Upper lobe of right lung (tissue), 1 donor: ENCODE data around the gene PAX1. TPM values are rescaled to one million over a fixed set of nuclear protein-coding genes. Genes with fewer than 3 reads are reported as not detected.

Source experiments
- ATAC-seq: fragments of 200-7000 bp; cut with Tn5 transposase; one replicate; pipeline ENCODE4 v1.9.1; 2020; ENCODE audit warnings: mild to moderate bottlenecking, moderate library complexity
- DNase-seq: peaks from one replicate; pipeline ENCODE4 v3.0.0-alpha.2; 2020
- H3K27ac ChIP-seq: fragments of 200-600 bp; one replicate; pipeline ENCODE4 v1.8.0; 2022
- H3K27me3 ChIP-seq: fragments of 200-600 bp; one replicate; pipeline ENCODE4 v1.8.0; 2022; ENCODE audit warnings: mild to moderate bottlenecking
- H3K36me3 ChIP-seq: fragments of 200-600 bp; one replicate; pipeline ENCODE4 v1.8.0; 2022
- H3K4me1 ChIP-seq: fragments of 200-600 bp; one replicate; pipeline ENCODE4 v1.8.0; 2022
- H3K4me3 ChIP-seq: fragments of 200-600 bp; one replicate; pipeline ENCODE4 v1.8.0; 2022; ENCODE audit warnings: mild to moderate bottlenecking
- H3K9me3 ChIP-seq: fragments of 200-600 bp; one replicate; pipeline ENCODE4 v1.8.0; 2022
- intact Hi-C: fragments of 100-400 bp; cut with DNase I; formaldehyde crosslinking; loops from one replicate; pipeline ENCODE4 v1.11.0; 2022
- total RNA-seq: library from RNA; stranded (reverse); fragmentation: NEBNext Ultra II Directional; extraction: Animal tissue kit (Norgen Biotek cat#: 25700); gene quantifications from one replicate; pipeline ENCODE4 v1.2.1, GENCODE V29; 2021
- TF ChIP-seq, protein P1 (sequence below): fragments of 200-600 bp; IDR thresholded peaks from one replicate; pipeline ENCODE4 v1.8.0; 2022; ENCODE audit warnings: antibody characterized with exemption
- donor health status: DM: no; HTN: yes; CAD: no; lungs with severe emphysema.

Gene PAX1
- total RNA-seq, 1 donor from 2014 or later = not detected

GRCh38 chr20:21725892-21726291 lies 20.4 kb downstream of the PAX1 start:
- intact Hi-C loops = no loop called here
- H3K27ac ChIP-seq = no peak overlapping the region
- no peaks in the 10 kb centered on the region for H3K36me3 ChIP-seq
- no peak for DNase-seq
- H3K4me1 ChIP-seq = no peaks in the 10 kb centered on the region
- no peaks in the 10 kb centered on the region for H3K27me3 ChIP-seq
- peak; percentile 67 for ATAC-seq
- no peaks in the 10 kb centered on the region for H3K9me3 ChIP-seq
- TF ChIP-seq, protein P1, sequence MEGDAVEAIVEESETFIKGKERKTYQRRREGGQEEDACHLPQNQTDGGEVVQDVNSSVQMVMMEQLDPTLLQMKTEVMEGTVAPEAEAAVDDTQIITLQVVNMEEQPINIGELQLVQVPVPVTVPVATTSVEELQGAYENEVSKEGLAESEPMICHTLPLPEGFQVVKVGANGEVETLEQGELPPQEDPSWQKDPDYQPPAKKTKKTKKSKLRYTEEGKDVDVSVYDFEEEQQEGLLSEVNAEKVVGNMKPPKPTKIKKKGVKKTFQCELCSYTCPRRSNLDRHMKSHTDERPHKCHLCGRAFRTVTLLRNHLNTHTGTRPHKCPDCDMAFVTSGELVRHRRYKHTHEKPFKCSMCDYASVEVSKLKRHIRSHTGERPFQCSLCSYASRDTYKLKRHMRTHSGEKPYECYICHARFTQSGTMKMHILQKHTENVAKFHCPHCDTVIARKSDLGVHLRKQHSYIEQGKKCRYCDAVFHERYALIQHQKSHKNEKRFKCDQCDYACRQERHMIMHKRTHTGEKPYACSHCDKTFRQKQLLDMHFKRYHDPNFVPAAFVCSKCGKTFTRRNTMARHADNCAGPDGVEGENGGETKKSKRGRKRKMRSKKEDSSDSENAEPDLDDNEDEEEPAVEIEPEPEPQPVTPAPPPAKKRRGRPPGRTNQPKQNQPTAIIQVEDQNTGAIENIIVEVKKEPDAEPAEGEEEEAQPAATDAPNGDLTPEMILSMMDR = no peak
- H3K4me3 ChIP-seq = no peak overlapping the region

DNA sequence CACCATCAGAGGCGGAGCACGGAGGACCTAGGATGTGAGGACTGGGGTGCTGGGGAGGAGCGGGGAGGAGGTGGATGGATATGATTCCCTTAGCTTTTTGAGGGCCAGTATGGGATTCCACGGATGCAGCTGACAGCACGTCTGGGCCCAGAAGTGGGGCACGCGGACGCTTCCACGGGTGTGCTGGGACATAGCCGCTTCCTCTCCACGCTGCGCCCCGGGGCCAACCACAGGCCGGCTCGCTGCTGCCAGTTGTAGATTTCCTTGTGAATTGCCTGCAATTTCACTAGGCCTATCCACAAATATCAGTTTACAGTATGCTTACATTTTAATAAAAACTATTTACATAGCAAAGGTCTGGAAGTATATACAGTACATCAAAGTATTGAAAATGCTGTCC lies 23.9 kb downstream of the PAX1 start:
- Histone ChIP-seq H3K4me1 (no peaks in the 10 kb centered on the region), H3K36me3 (no peaks in the 10 kb centered on the region), H3K27me3 (no peaks in the 10 kb centered on the region), H3K27ac (no peak overlapping the region), H3K9me3 (no peaks in the 10 kb centered on the region), H3K4me3 (no peak overlapping the region)
- DNase-seq = no peak
- TF ChIP-seq, protein P1 = no peak
- intact Hi-C loops = no loop called here
- ATAC-seq = no peak

DNA sequence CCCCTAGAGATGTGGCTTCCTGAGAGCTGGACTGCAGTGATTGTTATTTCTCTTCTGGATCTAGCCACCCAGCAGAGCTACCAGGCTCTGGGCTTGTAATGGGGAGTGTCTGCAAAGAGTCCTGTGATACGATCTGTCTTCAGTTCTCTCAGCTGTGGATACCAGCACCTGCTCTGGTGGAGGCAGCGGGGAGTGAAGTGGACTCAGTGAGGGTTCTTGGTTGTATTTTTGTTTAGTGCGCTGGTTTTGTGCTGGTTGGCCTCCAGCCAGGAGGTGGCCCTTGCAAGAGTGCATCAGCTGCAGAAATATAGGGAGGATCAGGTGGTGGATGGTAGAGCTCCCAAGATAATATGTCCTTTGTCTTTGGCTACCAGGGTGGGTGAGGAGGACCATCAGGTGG lies 33.7 kb downstream of the PAX1 start:
- H3K4me3 ChIP-seq = no peak overlapping the region
- H3K27ac ChIP-seq = no peak overlapping the region
- H3K27me3 ChIP-seq = no peaks in the 10 kb centered on the region
- ATAC-seq = no peak
- no peaks in the 10 kb centered on the region for H3K36me3 ChIP-seq
- intact Hi-C loops = no loop called here
- H3K4me1 ChIP-seq = no peaks in the 10 kb centered on the region
- TF ChIP-seq, protein P1 = no peak
- H3K9me3 ChIP-seq = no peaks in the 10 kb centered on the region
- DNase-seq = no peak

DNA sequence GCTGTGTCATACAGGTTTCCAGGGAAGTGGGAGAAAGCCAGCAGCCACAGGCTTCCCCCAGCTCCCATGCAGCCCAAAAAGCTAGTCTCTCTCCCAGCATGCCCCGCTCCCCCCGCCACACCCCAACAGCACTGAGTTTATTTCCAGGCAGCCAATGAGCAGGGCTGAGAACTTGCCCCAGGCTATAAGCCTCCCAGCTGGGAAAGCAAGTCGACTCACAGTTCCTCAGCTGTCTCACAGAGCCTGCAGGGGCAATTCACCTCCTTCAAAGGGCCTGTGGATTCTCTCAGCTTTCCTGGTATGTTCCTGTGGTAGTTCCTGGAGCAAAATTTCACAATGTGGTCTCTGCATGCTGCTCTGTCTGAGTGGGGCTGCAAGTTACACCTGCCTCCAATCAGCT lies 34.2 kb downstream of the PAX1 start:
- DNase-seq = no peak
- H3K36me3 ChIP-seq = no peaks in the 10 kb centered on the region
- TF ChIP-seq, protein P1 = no peak
- intact Hi-C loops = no loop called here
- H3K27me3 ChIP-seq = no peaks in the 10 kb centered on the region
- H3K27ac ChIP-seq = no peak overlapping the region
- no peaks in the 10 kb centered on the region for H3K4me1 ChIP-seq
- no peak for ATAC-seq
- H3K9me3 ChIP-seq = no peaks in the 10 kb centered on the region
- H3K4me3 ChIP-seq = no peak overlapping the region

DNA sequence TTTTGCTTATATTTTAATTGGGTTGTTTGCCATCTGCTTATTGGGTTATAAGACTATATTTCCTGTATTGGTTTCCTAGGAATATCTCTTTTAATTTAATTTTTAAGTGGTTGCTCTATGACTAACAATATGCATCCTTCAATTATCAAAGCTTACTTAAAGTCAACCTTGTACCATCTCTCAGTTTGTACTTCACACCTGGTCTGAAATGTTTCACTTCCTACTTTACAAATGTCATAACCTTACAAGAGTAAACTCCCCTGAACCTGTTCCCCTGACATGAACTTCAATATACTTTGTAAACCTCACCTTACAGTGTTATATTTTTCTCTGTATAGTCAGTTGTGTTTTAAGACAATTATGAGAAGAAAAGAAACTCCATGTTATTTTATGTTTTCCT lies 35.8 kb downstream of the PAX1 start:
- TF ChIP-seq, protein P1 = no peak
- intact Hi-C loops = no loop called here
- H3K27ac ChIP-seq = no peak overlapping the region
- no peaks in the 10 kb centered on the region for H3K9me3 ChIP-seq
- DNase-seq = no peak
- no peaks in the 10 kb centered on the region for H3K27me3 ChIP-seq
- no peaks in the 10 kb centered on the region for H3K4me1 ChIP-seq
- H3K36me3 ChIP-seq = no peaks in the 10 kb centered on the region
- H3K4me3 ChIP-seq = no peak overlapping the region
- no peak for ATAC-seq

DNA sequence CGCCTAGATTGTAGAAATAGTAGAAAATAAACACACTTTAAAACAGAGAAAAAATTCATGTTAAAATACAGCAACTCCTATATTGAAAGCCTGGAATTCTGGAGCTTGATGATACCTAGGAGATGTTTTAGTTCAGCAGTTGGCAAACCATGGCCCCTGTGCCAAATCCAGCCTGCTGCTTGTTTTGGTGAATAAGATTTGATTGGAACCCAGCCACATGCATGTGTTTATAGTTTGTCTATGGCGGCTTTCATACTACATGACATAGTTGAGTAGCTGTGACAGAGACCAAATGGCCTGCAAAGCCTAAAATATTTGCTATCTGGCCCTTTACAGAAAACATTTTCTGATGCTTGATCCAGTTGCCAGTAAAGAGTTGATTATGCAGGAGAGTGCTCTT lies 57.2 kb downstream of the PAX1 start:
- H3K27me3 ChIP-seq = peaks cover 8% of the 10 kb centered on the region
- DNase-seq (no peak), ATAC-seq (no peak)
- H3K4me3 ChIP-seq = no peak overlapping the region
- TF ChIP-seq, protein P1 = no peak
- no peaks in the 10 kb centered on the region for H3K36me3 ChIP-seq
- no peaks in the 10 kb centered on the region for H3K9me3 ChIP-seq
- H3K4me1 ChIP-seq = no peaks in the 10 kb centered on the region
- intact Hi-C loops = no loop called here
- no peak overlapping the region for H3K27ac ChIP-seq
